DOHH2 (cell line): Measurements from ENCODE around the gene PHACTR1.

Experiments
- H3F3A ChIP-seq: fragments of 200-600 bp; sonication (generic), shearing (Covaris generic); 2 replicates; pipeline ENCODE4 v1.6.0; 2016; ENCODE audit warnings: antibody characterized with exemption, mild to moderate bottlenecking; ENCODE audit not compliant: control insufficient read depth, insufficient read depth
- H3K27ac ChIP-seq: fragments of 200-600 bp; sonication (generic); 2 replicates; pipeline ENCODE4 v1.5.1; 2014; ENCODE audit warnings: low read depth, mild to moderate bottlenecking, low read length, moderate library complexity
- H3K27me3 ChIP-seq: fragments of 200-600 bp; sonication (generic); 2 replicates; pipeline ENCODE4 v1.6.1; 2014; ENCODE audit warnings: mild to moderate bottlenecking, low read length, mixed read lengths; ENCODE audit not compliant: control insufficient read depth
- H3K36me3 ChIP-seq: fragments of 200-600 bp; sonication (generic); 2 replicates; pipeline ENCODE4 v1.6.1; 2014; ENCODE audit warnings: mild to moderate bottlenecking, low read length, moderate library complexity, mixed read lengths; ENCODE audit not compliant: control insufficient read depth
- H3K4me1 ChIP-seq: fragments of 200-600 bp; sonication (generic); 2 replicates; pipeline ENCODE4 v1.6.1; 2014; ENCODE audit warnings: mild to moderate bottlenecking, low read length, mixed read lengths; ENCODE audit not compliant: control insufficient read depth
- H3K4me2 ChIP-seq: fragments of 200-600 bp; sonication (generic); 2 replicates; pipeline ENCODE4 v1.6.0; 2014; ENCODE audit warnings: mild to moderate bottlenecking, low read length, moderate library complexity
- H3K4me3 ChIP-seq: fragments of 200-600 bp; sonication (generic); 2 replicates; pipeline ENCODE4 v1.5.1; 2014; ENCODE audit warnings: mild to moderate bottlenecking, low read length, mixed read lengths
- H3K79me2 ChIP-seq: fragments of 200-600 bp; sonication (generic); 2 replicates; pipeline ENCODE4 v1.6.1; 2014; ENCODE audit warnings: mild to moderate bottlenecking, low read length, mixed read lengths; ENCODE audit not compliant: control insufficient read depth
- H3K9me2 ChIP-seq: fragments of 200-600 bp; sonication (generic); replicated peaks from 2 replicates; pipeline ENCODE4 v1.6.1; 2014; ENCODE audit warnings: mild to moderate bottlenecking, low read length, mixed read lengths; ENCODE audit not compliant: control insufficient read depth
- H3K9me3 ChIP-seq: fragments of 200-600 bp; sonication (generic); 2 replicates; pipeline ENCODE4 v1.6.1; 2014; ENCODE audit warnings: antibody characterized with exemption, low read length, mixed read lengths; ENCODE audit not compliant: control insufficient read depth, insufficient read depth
- H4K20me1 ChIP-seq: fragments of 200-600 bp; sonication (generic); 2 replicates; pipeline ENCODE4 v1.6.0; 2014; ENCODE audit warnings: low read depth, mild to moderate bottlenecking, antibody characterized with exemption, low read length, moderate library complexity; ENCODE audit not compliant: control insufficient read depth, insufficient read depth
- EZH2phosphoT487 ChIP-seq: fragments of 200-600 bp; sonication (generic); IDR thresholded peaks from 2 replicates; pipeline ENCODE4 v1.6.1; 2017; ENCODE audit warnings: borderline replicate concordance, mild to moderate bottlenecking, antibody characterized with exemption, low read length, moderate library complexity, mixed read lengths
- TF ChIP-seq, protein P1 (sequence below): fragments of 200-600 bp; sonication (generic); IDR thresholded peaks from one replicate; pipeline ENCODE4 v1.5.1; 2014; ENCODE audit warnings: antibody characterized with exemption, mild to moderate bottlenecking, low read depth, low read length; ENCODE audit not compliant: poor library complexity, severe bottlenecking

Gene PHACTR1

DNA sequence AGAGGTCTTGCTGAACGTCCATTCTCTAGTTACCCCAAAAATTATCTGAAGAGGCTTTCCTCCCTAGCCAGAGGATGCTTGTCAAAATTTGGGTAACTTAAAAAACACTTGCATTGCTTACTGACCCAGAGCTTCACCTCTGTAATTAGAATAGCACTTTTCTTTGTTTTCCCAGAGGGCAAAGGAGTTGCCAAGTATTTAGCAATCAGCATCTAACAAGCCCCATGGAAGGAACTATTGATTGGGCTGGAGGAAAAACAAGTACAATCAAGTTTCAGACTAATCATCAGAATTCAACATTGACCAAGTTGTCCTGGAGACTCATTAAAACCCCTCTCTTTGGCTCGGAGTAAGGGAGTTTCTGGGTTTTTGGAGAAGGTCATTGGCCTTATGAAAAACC, 385.4 kb downstream of the PHACTR1 start:
- H3K9me3 ChIP-seq, result no peaks in the 10 kb centered on the region
- H3K9me2 ChIP-seq, result no peaks in the 10 kb centered on the region
- peak overlapping the region; percentile 60 for H3K27ac ChIP-seq
- H3K4me1 ChIP-seq, result peaks cover 72% of the 10 kb centered on the region
- peak overlapping the region; percentile 42; the same call in 1 of the 2 replicates for H3K4me2 ChIP-seq
- H4K20me1 ChIP-seq, result no peaks in the 10 kb centered on the region
- no peak overlapping the region; the same call in 1 of the 2 replicates for H3K4me3 ChIP-seq
- H3F3A ChIP-seq, result no peaks in the 10 kb centered on the region
- no peaks in the 10 kb centered on the region for H3K27me3 ChIP-seq
- H3K79me2 ChIP-seq, result no peaks in the 10 kb centered on the region
- TF ChIP-seq, protein P1, sequence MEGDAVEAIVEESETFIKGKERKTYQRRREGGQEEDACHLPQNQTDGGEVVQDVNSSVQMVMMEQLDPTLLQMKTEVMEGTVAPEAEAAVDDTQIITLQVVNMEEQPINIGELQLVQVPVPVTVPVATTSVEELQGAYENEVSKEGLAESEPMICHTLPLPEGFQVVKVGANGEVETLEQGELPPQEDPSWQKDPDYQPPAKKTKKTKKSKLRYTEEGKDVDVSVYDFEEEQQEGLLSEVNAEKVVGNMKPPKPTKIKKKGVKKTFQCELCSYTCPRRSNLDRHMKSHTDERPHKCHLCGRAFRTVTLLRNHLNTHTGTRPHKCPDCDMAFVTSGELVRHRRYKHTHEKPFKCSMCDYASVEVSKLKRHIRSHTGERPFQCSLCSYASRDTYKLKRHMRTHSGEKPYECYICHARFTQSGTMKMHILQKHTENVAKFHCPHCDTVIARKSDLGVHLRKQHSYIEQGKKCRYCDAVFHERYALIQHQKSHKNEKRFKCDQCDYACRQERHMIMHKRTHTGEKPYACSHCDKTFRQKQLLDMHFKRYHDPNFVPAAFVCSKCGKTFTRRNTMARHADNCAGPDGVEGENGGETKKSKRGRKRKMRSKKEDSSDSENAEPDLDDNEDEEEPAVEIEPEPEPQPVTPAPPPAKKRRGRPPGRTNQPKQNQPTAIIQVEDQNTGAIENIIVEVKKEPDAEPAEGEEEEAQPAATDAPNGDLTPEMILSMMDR, result no peak
- TF ChIP-seq EZH2phosphoT487, result no peak
- H3K36me3 ChIP-seq, result no peaks in the 10 kb centered on the region

DNA sequence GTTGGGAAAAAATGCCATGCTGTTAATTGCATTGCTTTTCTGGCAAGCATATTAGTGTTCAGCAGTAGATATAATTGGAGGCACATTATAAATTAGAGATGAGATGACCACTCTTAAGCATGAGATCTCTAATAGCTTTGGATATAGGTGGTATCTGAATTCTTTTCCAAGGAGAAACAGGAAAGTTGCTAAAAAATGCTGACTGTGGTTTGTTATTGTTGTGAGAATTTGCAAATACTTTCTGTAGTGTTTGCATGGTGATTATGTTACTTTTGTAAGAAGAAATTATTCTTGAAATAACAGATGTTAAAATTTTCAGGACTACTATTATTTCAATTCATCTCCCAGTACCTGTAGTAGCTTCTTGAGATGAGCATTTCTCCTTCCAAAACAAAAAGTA, 386.6 kb downstream of the PHACTR1 start:
- H3K4me2 ChIP-seq, result peak overlapping the region; percentile 42
- TF ChIP-seq, protein P1, result no peak
- TF ChIP-seq EZH2phosphoT487, result no peak
- peak overlapping the region; percentile 60 for H3K27ac ChIP-seq
- peaks cover 63% of the 10 kb centered on the region for H3K4me1 ChIP-seq
- no peaks in the 10 kb centered on the region for H3K9me3 ChIP-seq
- H3K4me3 ChIP-seq, result peak overlapping the region; percentile 36
- no peaks in the 10 kb centered on the region for H3F3A ChIP-seq
- no peaks in the 10 kb centered on the region for H3K79me2 ChIP-seq
- no peaks in the 10 kb centered on the region for H3K9me2 ChIP-seq
- no peaks in the 10 kb centered on the region for H3K27me3 ChIP-seq
- H3K36me3 ChIP-seq, result no peaks in the 10 kb centered on the region
- H4K20me1 ChIP-seq, result no peaks in the 10 kb centered on the region

DNA sequence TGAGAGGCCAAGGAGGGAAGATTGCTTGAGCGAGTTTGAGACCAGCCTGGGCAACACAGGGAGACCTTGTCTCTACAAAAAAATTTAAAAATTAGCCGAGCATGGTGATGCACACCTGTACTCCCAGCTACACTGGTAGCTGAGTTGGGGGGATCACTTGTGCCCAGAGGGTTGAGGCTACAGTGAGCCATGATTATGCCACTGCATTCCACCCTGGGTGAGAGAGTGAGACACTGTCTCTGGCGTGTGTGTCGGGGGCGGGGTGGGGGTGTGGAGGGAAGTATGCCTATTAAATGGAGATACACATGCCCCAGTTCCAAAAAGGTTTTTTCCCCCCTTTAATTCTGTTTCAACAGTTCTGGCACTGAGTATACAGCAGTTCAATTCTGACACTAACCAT, 388.6 kb downstream of the PHACTR1 start:
- Histone ChIP-seq H4K20me1 (no peaks in the 10 kb centered on the region), H3K36me3 (no peaks in the 10 kb centered on the region), H3K9me2 (no peaks in the 10 kb centered on the region), H3K9me3 (no peaks in the 10 kb centered on the region), H3K4me3 (no peak overlapping the region), H3K4me2 (no peak overlapping the region), H3F3A (no peaks in the 10 kb centered on the region), H3K27ac (no peak overlapping the region), H3K27me3 (no peaks in the 10 kb centered on the region), H3K4me1 (peaks cover 45% of the 10 kb centered on the region), H3K79me2 (no peaks in the 10 kb centered on the region)
- TF ChIP-seq EZH2phosphoT487, result no peak
- TF ChIP-seq, protein P1, result no peak
